Measurements from ENCODE around the gene TM4SF20. TPM values are rescaled to one million over a fixed set of nuclear protein-coding genes. Genes with fewer than 3 reads are reported as not detected.

Gene TM4SF20
- total and polyA plus RNA-seq, 4 donors = 0.09 TPM; not detected in 3

GRCh38 chr2:227402321-227402720 is 23.2 kb upstream of the TM4SF20 start:
- DNase-seq (no peak), ATAC-seq (ENCODE audit: insufficient read depth, low FRiP score) (no peak)
- Histone ChIP-seq H3K4me1 (ENCODE audit: control insufficient read depth in 5 of 5, insufficient read depth in 5 of 5, low read length in 5 of 5) (peaks cover 0 to 8% (median 6%) of the 10 kb centered on the region in 5 donors), H3K27ac (ENCODE audit: low read depth in 1 of 2, low read length in 1 of 2) (no peak overlapping the region), H3K4me3 (no peak overlapping the region), H3K36me3 (ENCODE audit: control insufficient read depth in 4 of 4, insufficient read depth in 4 of 4, low read length in 4 of 4) (no peaks in the 10 kb centered on the region), H3K9ac (ENCODE audit: insufficient read depth in 1 of 2, low read length in 2 of 2) (no peak overlapping the region), H3K27me3 (ENCODE audit: control insufficient read depth in 3 of 3, insufficient read depth in 3 of 3, low read length in 2 of 3) (no peaks in the 10 kb centered on the region), H3K9me3 (ENCODE audit: control insufficient read depth in 4 of 4, insufficient read depth in 3 of 4, low read length in 3 of 4) (no peaks in the 10 kb centered on the region)
- TF ChIP-seq CTCF (IDR thresholded peaks at IDR 0.05; ENCODE audit: control extremely low read depth, extremely low read depth) = no peak

- no peak overlapping the region for H3K27ac ChIP-seq (ENCODE audit: low read depth in 1 of 2, low read length in 1 of 2)
- ATAC-seq (ENCODE audit: insufficient read depth, low FRiP score) = no peak
- peaks cover 0 to 5% (median 1%) of the 10 kb centered on the region in 5 donors for H3K4me1 ChIP-seq (ENCODE audit: control insufficient read depth in 5 of 5, insufficient read depth in 5 of 5, low read length in 5 of 5)
- TF ChIP-seq CTCF (IDR thresholded peaks at IDR 0.05; ENCODE audit: control extremely low read depth, extremely low read depth) = no peak
- DNase-seq = no peak
- H3K27me3 ChIP-seq (ENCODE audit: control insufficient read depth in 3 of 3, insufficient read depth in 3 of 3, low read length in 2 of 3) = no peaks in the 10 kb centered on the region
- no peak overlapping the region for H3K4me3 ChIP-seq
- H3K9me3 ChIP-seq (ENCODE audit: control insufficient read depth in 4 of 4, insufficient read depth in 3 of 4, low read length in 3 of 4) = no peaks in the 10 kb centered on the region
- H3K36me3 ChIP-seq (ENCODE audit: control insufficient read depth in 4 of 4, insufficient read depth in 4 of 4, low read length in 4 of 4) = no peaks in the 10 kb centered on the region
- H3K9ac ChIP-seq (ENCODE audit: insufficient read depth in 1 of 2, low read length in 2 of 2) = no peak overlapping the region
- 31 to 88% methylated on average over 2 of the region's 2 CpGs for WGBS, 2 donors
Observed at GRCh38 chr2:227401550-227401949, 22.4 kb upstream of the TM4SF20 start.

GRCh38 chr2:227398684-227399670 is 19.9 kb upstream of the TM4SF20 start:
- H3K4me3 ChIP-seq = no peak overlapping the region
- H3K27ac ChIP-seq (ENCODE audit: low read depth in 1 of 2, low read length in 1 of 2) = no peak overlapping the region
- ATAC-seq (ENCODE audit: insufficient read depth, low FRiP score) = no peak
- H3K9ac ChIP-seq (ENCODE audit: insufficient read depth in 1 of 2, low read length in 2 of 2) = no peak overlapping the region
- no peaks in the 10 kb centered on the region for H3K27me3 ChIP-seq (ENCODE audit: control insufficient read depth in 3 of 3, insufficient read depth in 3 of 3, low read length in 2 of 3)
- no peaks in the 10 kb centered on the region for H3K9me3 ChIP-seq (ENCODE audit: control insufficient read depth in 4 of 4, insufficient read depth in 3 of 4, low read length in 3 of 4)
- 56 to 82% methylated on average over 4 of the region's 4 CpGs for WGBS, 2 donors
- TF ChIP-seq CTCF (IDR thresholded peaks at IDR 0.05; ENCODE audit: control extremely low read depth, extremely low read depth) = no peak
- DNase-seq = no peak
- no peaks in the 10 kb centered on the region for H3K36me3 ChIP-seq (ENCODE audit: control insufficient read depth in 4 of 4, insufficient read depth in 4 of 4, low read length in 4 of 4)
- no peaks in the 10 kb centered on the region for H3K4me1 ChIP-seq (ENCODE audit: control insufficient read depth in 5 of 5, insufficient read depth in 5 of 5, low read length in 5 of 5)

All from lung (tissue), 12 donors.